Naive B cell (primary cell): Measurements from ENCODE around the gene NTRK3. TPM values are rescaled to one million over a fixed set of nuclear protein-coding genes. Genes with fewer than 3 reads are reported as not detected.

ENCODE experiments used
- ATAC-seq, 2 donors: fragments of 150-1000 bp; cut with Tn5 transposase; 2 replicates each; pipeline ENCODE4 v1.10.0; 2021; ENCODE audit warnings: low read depth in 2 of 2, mild to moderate bottlenecking in 2 of 2, moderate library complexity in 2 of 2
- DNase-seq: peaks from one replicate; pipeline ENCODE4 v3.0.0; 2022
- H3K27ac Mint-ChIP-seq, 6 donors: one replicate each; pipeline ENCODE4 v1.8.0; 2020 to 2022; ENCODE audit warnings: mild to moderate bottlenecking in 6 of 6, mixed read lengths in 6 of 6, moderate library complexity in 5 of 6, inconsistent platforms in 2 of 6
- H3K27me3 Mint-ChIP-seq, 3 donors: one replicate each; pipeline ENCODE4 v1.8.0; 2021 to 2022; ENCODE audit warnings: mixed read lengths in 3 of 3, mild to moderate bottlenecking in 1 of 3
- H3K36me3 Mint-ChIP-seq, 2 donors: one replicate each; pipeline ENCODE4 v1.8.0; 2020 to 2022; ENCODE audit warnings: mixed read lengths in 2 of 2, inconsistent platforms in 1 of 2, mild to moderate bottlenecking in 1 of 2
- H3K4me1 Mint-ChIP-seq, 3 donors: one replicate each; pipeline ENCODE4 v1.8.0; 2020 to 2022; ENCODE audit warnings: mixed read lengths in 3 of 3, inconsistent platforms in 1 of 3, mild to moderate bottlenecking in 1 of 3, moderate library complexity in 1 of 3
- H3K4me3 Mint-ChIP-seq, 8 donors: one replicate each; pipeline ENCODE4 v1.8.0; 2020 to 2022; ENCODE audit warnings: mild to moderate bottlenecking in 8 of 8, mixed read lengths in 8 of 8, moderate library complexity in 8 of 8, inconsistent platforms in 2 of 8
- H3K9me3 Mint-ChIP-seq, 7 donors: one replicate each; pipeline ENCODE4 v1.8.0; 2020 to 2022; ENCODE audit warnings: mixed read lengths in 7 of 7, mild to moderate bottlenecking in 5 of 7, inconsistent platforms in 2 of 7, moderate library complexity in 1 of 7
- polyA plus RNA-seq, 6 donors: library from polyadenylated mRNA; unstranded; fragments of 300-500 nt; fragmentation: Illumina TruSeq; gene quantifications; one replicate each; pipeline ENCODE4 v1.2.3, GENCODE V29; 2021; ENCODE audit warnings: low read depth in 6 of 6

The NTRK3 gene
- polyA plus RNA-seq, 6 donors from 2014 or later, result not detected

- DNase-seq (no peak), ATAC-seq (no peak)
- Mint-ChIP-seq H3K4me1 (no peaks in the 10 kb centered on the region), H3K36me3 (no peaks in the 10 kb centered on the region), H3K4me3 (no peak overlapping the region), H3K27me3 (no peaks in the 10 kb centered on the region), H3K9me3 (peaks cover 0 to 4% (median 0%) of the 10 kb centered on the region in 7 donors), H3K27ac (peak overlapping the region in 1 of 6 donors; percentile 3)
Measured at GRCh38 chr15:88108477-88108876, 148.1 kb downstream of the NTRK3 start.

DNA sequence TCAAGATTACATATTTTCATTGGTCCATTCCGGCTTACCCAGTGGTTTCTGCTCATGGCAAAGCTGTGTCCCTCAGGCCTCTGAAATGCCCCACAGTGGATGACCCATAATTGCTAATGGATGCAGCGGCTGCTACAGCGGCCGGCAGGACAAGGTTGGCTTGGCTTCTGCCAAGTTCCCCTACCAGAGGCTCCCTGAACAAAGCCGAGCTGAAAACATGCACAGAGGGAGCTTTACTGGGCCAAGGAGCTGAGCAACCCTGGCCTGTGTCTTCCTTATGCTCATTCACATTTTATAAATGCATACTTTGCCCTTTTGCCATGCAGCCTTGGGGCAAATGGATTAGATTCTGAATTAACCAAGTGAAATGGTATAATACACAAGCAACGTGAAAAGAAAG, 150.5 kb downstream of the NTRK3 start:
- no peak overlapping the region for H3K27ac Mint-ChIP-seq
- no peaks in the 10 kb centered on the region for H3K36me3 Mint-ChIP-seq
- ATAC-seq, result no peak
- no peaks in the 10 kb centered on the region for H3K27me3 Mint-ChIP-seq
- no peaks in the 10 kb centered on the region for H3K4me1 Mint-ChIP-seq
- peaks cover 0 to 4% (median 0%) of the 10 kb centered on the region in 7 donors for H3K9me3 Mint-ChIP-seq
- no peak overlapping the region for H3K4me3 Mint-ChIP-seq
- no peak for DNase-seq

GRCh38 chr15:88104357-88104756, 152.2 kb downstream of the NTRK3 start:
- Mint-ChIP-seq H3K4me1 (no peaks in the 10 kb centered on the region), H3K4me3 (no peak overlapping the region), H3K27ac (no peak overlapping the region), H3K9me3 (peaks cover 0 to 4% (median 0%) of the 10 kb centered on the region in 7 donors), H3K27me3 (no peaks in the 10 kb centered on the region), H3K36me3 (no peaks in the 10 kb centered on the region)
- DNase-seq (no peak), ATAC-seq (no peak)

DNA sequence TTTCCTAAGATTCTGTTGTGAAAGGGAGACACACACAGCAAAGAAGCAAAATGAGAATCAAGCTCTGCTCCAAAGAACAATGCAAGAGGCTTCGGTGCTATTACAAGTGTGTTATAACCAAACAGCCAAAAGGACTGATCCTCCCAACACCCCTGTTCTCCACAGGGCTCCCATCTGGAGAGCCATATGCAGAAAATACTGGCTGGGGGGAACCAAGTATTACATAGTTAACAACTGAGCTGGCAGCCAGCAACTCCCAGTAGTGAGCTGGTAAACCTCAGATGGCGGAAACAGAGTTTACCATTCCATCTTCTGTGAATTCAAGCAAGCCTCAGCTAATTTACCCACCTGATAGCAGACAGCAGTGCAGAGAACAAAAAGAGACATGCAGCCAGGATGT, 156.4 kb downstream of the NTRK3 start:
- H3K9me3 Mint-ChIP-seq, result peaks cover 0 to 1% (median 0%) of the 10 kb centered on the region in 7 donors
- H3K27me3 Mint-ChIP-seq, result no peaks in the 10 kb centered on the region
- no peak for DNase-seq
- no peaks in the 10 kb centered on the region for H3K36me3 Mint-ChIP-seq
- no peak overlapping the region for H3K4me3 Mint-ChIP-seq
- no peaks in the 10 kb centered on the region for H3K4me1 Mint-ChIP-seq
- ATAC-seq, result no peak
- H3K27ac Mint-ChIP-seq, result no peak overlapping the region

DNA sequence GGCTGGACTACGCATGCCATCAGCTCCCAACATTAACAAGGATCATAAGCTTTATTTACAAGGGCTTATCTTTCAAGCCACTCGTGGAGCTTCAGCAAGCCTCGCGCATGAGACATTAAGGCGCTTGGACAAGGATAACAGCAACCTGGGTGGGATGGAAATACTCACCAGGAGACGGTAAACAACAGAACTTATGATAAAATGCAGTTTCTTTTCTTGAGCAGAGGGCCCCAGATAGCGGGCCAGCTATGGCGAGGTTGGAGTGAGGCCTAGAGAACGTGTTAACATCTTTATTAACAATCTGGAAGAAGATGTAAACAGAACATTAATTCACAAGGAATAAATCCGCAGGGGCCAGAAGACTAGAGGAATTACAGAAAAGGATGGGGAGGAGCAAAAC, 158.2 kb downstream of the NTRK3 start:
- Mint-ChIP-seq H3K36me3 (no peaks in the 10 kb centered on the region), H3K4me1 (no peaks in the 10 kb centered on the region)
- no peak for ATAC-seq

GRCh38 chr15:88091444-88092016, 165.0 kb downstream of the NTRK3 start:
- H3K4me1 Mint-ChIP-seq, result no peaks in the 10 kb centered on the region
- H3K27me3 Mint-ChIP-seq, result peaks cover 0 to 13% (median 4%) of the 10 kb centered on the region in 3 donors
- H3K4me3 Mint-ChIP-seq, result no peak overlapping the region
- DNase-seq (no peak), ATAC-seq (no peak)
- H3K9me3 Mint-ChIP-seq, result peaks cover 0 to 14% (median 1%) of the 10 kb centered on the region in 7 donors
- H3K27ac Mint-ChIP-seq, result no peak overlapping the region
- no peaks in the 10 kb centered on the region for H3K36me3 Mint-ChIP-seq

More for the DNA sequence above, 158.2 kb downstream of the NTRK3 start:
- no peak overlapping the region for H3K4me3 Mint-ChIP-seq
- H3K27ac Mint-ChIP-seq, result no peak overlapping the region
- peaks cover 0 to 1% (median 0%) of the 10 kb centered on the region in 7 donors for H3K9me3 Mint-ChIP-seq
- no peak for DNase-seq
- no peaks in the 10 kb centered on the region for H3K27me3 Mint-ChIP-seq

- no peak for ATAC-seq
- Mint-ChIP-seq H3K4me3 (no peak overlapping the region), H3K4me1 (no peaks in the 10 kb centered on the region), H3K27ac (no peak overlapping the region), H3K36me3 (no peaks in the 10 kb centered on the region), H3K9me3 (peaks cover 0 to 14% (median 1%) of the 10 kb centered on the region in 7 donors), H3K27me3 (peaks cover 0 to 13% (median 4%) of the 10 kb centered on the region in 3 donors)
- no peak for DNase-seq
Measured at GRCh38 chr15:88090481-88091011, 166.0 kb downstream of the NTRK3 start.

DNA sequence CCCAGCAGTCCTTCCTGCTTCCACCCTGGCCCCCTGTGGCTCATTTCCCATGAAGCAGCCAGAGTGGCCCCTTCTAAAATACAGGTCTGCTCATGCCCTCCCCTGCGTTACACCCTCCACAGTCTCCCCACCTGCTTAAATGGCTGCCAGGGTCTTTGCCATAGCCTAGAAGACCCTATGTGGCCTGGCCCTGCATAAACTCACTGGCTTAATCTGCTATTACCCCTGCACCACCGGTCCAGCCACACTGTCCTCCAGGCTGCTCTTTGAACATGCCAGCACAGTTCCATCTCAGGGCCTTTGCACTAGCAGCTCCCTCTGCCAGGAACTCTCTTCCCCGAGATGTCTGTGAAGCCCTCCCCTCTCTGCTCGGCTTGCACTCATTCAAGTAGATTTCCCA, 166.8 kb downstream of the NTRK3 start:
- H3K27ac Mint-ChIP-seq, result peak overlapping the region in 1 of 6 donors; percentile 29

GRCh38 chr15:88089024-88089620, 167.4 kb downstream of the NTRK3 start:
- peaks cover 0 to 17% (median 4%) of the 10 kb centered on the region in 3 donors for H3K27me3 Mint-ChIP-seq
- no peaks in the 10 kb centered on the region for H3K36me3 Mint-ChIP-seq
- DNase-seq (no peak), ATAC-seq (no peak)
- no peak overlapping the region for H3K27ac Mint-ChIP-seq
- no peak overlapping the region for H3K4me3 Mint-ChIP-seq
- peaks cover 0 to 14% (median 1%) of the 10 kb centered on the region in 7 donors for H3K9me3 Mint-ChIP-seq
- no peaks in the 10 kb centered on the region for H3K4me1 Mint-ChIP-seq

More for the DNA sequence above, 166.8 kb downstream of the NTRK3 start:
- Mint-ChIP-seq H3K9me3 (peaks cover 0 to 14% (median 1%) of the 10 kb centered on the region in 7 donors), H3K4me1 (no peaks in the 10 kb centered on the region), H3K27me3 (peaks cover 0 to 14% (median 4%) of the 10 kb centered on the region in 3 donors), H3K4me3 (no peak overlapping the region), H3K36me3 (no peaks in the 10 kb centered on the region)
- ATAC-seq (no peak), DNase-seq (no peak)

DNA sequence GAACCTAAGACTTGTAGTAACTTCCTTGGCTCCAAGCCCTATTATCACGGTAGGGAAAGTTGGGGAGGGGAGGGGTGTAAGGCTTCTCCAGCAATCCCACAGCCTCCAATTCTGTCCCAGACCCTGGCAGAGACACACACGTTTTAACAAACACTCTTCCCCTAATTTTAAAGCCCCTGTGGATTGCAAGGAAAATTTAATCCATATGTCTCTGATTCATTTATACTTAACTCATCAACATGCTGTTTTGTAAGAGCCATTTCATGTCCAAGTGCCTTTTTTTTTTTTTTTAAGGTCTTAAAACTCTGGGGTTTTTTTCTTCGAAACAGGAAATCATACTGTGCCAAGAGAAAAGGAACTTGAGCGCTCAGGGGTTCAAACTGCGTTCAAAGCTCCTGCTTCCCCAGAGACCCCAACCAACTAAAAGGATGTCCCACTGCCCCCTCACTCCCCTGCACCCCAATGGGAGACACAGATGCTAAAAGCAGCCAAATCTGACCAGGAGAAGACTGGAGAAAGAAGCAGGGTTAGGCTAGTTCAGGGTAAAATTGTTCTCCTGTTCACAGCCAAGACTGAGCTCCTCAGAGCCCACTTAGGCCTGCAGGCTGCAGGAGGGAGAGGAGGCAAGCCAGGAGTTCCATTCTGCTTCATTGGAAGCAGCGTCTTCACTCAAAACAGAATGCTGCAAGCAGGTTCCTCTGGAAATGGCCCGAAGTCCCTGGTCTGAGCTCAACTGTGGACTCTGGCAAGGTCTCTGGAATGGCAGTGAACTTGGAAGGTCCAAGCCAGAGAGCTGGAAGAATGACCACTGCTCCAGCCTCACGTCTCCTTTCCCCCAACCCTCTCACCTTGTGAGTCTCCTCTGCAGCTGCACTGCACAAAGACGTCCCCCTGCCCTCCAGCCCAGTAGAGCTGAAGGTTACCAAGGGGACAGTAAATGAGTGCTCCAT, 172.5 kb downstream of the NTRK3 start:
- Mint-ChIP-seq H3K9me3 (peaks cover 0 to 8% (median 0%) of the 10 kb centered on the region in 7 donors), H3K4me3 (no peak overlapping the region), H3K4me1 (no peaks in the 10 kb centered on the region), H3K27me3 (peaks cover 0 to 10% (median 1%) of the 10 kb centered on the region in 3 donors), H3K27ac (no peak overlapping the region), H3K36me3 (no peaks in the 10 kb centered on the region)
- ATAC-seq (no peak), DNase-seq (no peak)

DNA sequence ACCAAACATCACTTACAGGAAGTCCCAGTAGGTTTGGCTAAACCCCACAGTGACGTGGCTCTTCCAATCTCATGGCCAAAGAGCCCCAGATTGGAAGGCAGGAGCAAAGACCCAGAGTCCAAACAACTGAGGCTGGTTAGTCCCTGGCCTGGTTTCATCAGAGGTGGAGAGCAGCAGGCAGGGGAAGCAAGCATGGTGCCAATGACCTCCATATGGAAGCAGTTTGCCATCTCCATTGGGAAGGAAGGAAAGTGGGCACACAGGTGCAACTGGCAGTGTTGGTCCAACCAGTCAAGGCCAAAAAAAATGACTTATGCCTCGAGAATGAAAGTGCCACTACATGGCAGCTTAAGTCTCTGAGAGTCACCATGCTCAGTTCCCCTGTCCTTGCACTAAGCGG, 175.9 kb downstream of the NTRK3 start:
- Mint-ChIP-seq H3K4me3 (no peak overlapping the region), H3K27me3 (peaks cover 0 to 13% (median 4%) of the 10 kb centered on the region in 3 donors), H3K27ac (no peak overlapping the region), H3K9me3 (peaks cover 0 to 8% (median 0%) of the 10 kb centered on the region in 7 donors), H3K36me3 (no peaks in the 10 kb centered on the region), H3K4me1 (no peaks in the 10 kb centered on the region)
- DNase-seq, result no peak
- ATAC-seq, result no peak

DNA sequence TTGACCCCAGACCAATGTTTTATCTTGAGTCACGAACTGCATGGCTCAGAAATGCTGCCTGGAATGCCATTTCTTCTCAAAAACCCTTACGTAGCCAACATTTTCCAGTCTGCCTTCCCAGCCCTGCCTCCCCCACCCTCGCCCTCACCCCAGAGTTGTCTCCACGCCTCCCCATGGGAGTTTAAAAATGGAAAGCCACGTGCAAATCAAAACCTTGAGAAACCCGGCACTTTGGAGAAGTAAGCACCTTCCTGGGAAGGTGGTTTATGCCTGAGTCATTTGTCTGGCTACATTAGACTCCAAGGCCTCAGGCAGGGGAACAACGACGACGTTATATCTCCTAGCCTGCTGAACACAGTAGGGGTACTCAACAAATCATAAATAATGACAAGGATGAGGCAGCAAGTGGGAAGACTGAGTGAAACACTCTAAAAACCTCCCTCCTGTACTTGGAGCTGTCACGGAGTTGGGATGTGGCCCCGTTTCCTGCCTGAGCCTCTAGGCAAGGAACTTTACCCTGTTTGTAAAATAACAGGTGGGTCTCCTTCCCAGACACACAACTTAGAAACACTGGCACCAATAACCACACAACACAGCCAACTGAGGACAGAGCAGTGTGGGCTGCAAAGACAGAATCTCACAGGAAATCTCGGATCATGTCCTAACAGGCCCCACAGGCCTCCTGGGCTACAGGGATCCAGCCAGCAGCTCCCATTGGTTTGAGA, 179.1 kb downstream of the NTRK3 start:
- no peaks in the 10 kb centered on the region for H3K4me1 Mint-ChIP-seq
- H3K36me3 Mint-ChIP-seq, result no peaks in the 10 kb centered on the region
- no peak overlapping the region for H3K4me3 Mint-ChIP-seq
- ATAC-seq (no peak), DNase-seq (no peak)
- peaks cover 0 to 11% (median 4%) of the 10 kb centered on the region in 3 donors for H3K27me3 Mint-ChIP-seq
- H3K9me3 Mint-ChIP-seq, result peaks cover 0 to 7% (median 0%) of the 10 kb centered on the region in 7 donors
- H3K27ac Mint-ChIP-seq, result no peak overlapping the region

DNA sequence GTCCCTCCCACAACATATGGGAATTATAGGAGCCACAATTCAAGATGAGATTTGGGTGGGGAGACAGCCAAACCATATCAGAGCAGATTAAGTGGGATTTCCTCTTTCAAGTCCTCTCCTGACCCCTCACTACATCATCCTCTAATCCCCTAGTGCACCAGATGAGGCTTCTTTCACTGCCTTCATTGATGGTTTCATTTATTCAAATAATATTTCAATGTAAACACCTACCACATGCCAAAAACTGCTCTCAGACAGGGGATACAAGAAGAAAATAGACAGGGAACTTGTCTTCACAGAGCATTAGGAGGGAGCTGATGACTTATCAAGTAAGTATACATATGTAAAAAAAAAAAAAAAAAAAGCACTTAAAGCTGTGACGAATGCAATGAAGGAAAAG, 180.2 kb downstream of the NTRK3 start:
- Mint-ChIP-seq H3K4me1 (no peaks in the 10 kb centered on the region), H3K4me3 (no peak overlapping the region), H3K9me3 (peaks cover 0 to 5% (median 0%) of the 10 kb centered on the region in 7 donors), H3K27ac (no peak overlapping the region), H3K36me3 (no peaks in the 10 kb centered on the region), H3K27me3 (peaks cover 0 to 6% (median 4%) of the 10 kb centered on the region in 3 donors)
- DNase-seq (no peak), ATAC-seq (no peak)
